NCI-H82 (cell line): ENCODE results near the gene FOXF2.

Experiments used
- DNase-seq: peaks from one replicate; lab custom pipeline; 2025; lab: John Stamatoyannopoulos, UW

The FOXF2 gene

DNA sequence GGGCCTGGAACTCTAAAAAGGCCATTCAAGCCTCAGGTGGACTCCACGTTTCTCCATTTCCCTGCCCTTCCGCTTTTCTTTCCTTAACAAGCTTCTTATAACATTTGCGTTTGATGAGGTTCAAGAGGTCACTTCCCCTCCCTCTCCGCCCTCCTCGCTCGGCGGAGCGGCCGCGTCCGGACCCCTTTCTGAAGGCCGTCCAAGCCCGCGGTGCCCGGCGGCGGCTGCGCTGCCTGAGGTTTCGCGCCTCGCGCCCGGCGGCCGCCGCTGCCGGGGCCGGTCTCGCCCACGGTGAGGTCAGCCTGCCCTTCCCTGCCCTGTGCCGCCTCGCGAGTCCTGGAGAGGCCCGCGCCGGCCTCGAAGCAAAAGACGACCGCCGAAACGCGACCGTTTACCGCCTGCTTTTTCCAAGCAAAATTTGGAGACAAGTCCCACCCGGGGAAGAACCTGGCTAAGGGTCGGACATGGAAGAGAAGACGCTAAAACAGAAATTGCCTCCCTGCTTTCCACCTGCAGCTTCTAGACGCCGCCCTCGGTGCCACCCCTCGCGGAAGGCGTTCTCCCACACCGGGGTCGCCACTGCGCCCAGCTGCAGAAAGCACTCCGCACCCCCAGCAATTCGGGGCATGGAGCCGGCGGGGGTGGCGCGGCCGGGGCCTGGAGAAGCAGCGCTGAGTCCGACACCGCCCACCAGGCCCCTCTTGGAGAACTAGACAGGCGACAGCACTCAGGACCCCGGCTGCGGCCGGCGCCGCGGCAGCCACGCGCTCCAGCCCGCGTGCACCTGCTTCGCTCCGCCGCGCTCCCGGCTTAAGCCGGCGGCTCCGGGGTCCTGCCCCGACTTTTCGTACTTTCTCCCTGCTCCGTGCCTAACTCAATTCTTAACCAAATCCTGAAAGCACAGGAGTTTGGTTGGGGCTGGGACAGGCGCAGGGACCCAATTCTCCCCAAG is 11.0 kb upstream of the FOXF2 start:
- DNase-seq = no peak

DNA sequence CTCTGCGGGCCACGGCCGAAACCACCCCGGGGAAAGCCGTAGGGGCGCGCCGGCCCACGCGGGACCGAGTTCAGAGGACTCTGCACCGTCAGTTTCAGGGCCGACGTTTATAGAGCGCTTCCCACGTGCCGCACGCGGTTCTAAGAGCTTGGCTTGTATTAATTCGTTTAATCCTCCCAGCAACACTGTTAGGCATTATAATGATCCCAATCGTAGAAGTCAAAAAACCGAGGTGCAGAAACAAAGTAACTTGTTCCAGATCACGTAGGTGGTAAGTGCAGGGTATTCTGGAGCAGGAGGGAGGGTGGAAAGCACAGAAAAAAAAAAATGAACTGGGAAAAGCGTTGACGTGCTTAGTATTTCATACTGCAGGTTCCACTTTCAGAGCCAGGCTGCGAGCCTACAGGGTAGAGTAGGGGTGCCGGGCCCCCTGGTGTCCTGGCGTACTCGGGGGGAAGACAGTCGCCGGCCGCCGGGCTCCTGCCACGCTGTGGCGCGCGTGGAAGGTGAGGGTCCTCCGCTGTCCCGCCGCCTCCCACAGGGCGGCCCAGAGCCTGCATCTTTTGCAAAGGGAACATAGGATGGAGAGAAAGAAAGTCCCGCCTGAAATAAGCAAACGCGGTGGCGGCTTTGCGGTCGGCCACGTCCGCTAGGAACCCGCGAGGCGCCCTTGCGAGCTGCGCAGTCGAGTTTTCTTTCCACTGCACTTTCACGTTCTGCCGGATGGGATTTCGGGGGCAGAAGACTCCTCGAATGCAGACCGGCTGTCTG is 10.2 kb upstream of the FOXF2 start:
- peak; percentile 59 for DNase-seq

DNA sequence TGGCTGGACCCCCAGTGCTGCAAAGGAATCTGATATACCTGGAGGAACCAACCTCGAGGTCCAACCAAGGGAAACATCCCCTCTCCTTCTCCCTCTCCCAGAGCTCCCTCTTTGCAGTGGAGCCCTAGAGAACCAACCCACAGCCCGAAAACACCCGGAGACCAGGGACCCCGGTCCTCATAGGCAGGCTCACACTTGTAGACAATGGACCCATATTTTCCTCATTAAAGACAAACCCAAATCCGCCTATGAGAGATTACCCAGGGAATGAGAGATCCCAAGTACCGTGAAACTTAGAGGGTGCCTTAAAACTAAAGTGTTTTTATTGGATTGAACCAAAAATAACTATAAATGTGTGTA is 9.6 kb upstream of the FOXF2 start:
- DNase-seq = no peak

DNA sequence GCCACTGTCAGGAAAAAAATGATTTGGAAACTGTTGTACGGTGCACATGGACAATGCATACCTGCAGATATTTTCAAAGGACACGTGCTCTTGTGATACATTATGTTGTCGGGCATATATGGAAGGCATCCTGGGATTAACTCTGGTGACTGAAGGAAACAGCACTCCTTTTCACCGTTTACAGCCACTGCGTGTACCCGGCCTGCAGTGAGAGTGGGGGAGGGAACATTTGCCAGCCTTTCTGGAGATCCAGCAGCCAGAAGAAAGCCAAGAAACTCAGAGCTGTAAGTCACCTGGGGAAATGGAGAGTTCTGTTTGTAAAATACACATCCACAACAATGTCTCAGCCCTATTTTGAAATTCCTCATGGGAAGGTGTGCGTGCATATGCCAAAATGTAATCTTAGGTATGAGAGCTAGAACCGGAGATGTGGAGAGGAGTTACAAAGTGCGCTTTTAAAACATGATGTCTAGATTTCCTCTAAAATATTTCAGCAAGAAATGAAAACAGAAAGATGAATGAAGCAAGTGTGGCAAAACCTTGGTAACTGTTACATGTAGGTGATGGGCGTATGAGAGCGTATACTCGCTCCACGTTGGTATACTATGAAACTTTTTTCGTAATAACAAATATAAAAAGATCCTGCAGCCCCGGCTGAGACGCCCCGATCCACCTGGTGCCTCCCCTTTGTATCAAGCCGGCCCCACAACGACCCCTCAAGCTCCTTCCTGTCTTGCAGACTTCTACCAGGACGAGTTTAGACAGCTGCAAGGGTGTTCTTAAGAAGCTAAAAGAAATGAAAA is 8.6 kb upstream of the FOXF2 start:
- no peak for DNase-seq

DNA sequence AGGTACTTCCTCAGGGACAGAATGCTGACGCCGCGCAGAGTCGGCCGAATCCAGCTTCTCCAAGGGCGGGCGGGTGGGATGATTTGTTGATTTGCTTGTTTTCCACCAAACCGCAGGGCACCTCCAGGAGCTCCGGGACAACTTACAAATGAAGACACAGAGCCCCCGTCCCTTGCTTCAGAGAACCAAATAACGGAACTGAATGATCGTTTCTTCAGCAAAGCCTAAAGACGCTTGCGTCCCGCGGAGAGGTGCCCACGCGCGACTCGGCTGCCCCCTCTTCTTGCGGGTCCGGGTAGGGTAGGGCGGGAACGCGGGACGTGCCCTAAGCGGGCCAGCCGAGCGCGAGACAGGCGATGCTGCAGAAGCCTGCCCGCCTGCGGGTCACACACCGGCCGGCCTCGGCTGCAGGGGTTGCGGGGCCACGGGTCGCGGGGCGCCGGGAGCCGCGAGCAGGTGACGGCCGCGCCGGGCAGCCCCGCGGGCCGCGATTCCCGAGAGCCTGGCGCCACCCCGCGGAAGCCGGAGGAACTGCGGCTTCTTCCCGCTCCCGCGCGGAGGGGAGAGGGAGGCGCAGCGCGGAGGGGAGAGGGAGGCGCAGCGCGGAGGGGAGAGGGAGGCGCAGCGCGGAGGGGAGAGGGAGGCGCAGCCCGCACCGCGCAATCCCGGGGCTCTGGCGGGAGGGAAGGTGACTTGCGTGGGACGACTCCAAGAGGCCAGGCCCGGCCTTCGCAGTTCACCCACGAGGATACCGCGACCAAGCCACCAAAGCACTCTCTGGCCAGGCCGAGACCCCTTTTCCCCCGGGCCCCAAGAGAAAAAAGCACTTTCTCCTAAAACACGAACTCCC is 7.7 kb upstream of the FOXF2 start:
- DNase-seq = peak; percentile 66

DNA sequence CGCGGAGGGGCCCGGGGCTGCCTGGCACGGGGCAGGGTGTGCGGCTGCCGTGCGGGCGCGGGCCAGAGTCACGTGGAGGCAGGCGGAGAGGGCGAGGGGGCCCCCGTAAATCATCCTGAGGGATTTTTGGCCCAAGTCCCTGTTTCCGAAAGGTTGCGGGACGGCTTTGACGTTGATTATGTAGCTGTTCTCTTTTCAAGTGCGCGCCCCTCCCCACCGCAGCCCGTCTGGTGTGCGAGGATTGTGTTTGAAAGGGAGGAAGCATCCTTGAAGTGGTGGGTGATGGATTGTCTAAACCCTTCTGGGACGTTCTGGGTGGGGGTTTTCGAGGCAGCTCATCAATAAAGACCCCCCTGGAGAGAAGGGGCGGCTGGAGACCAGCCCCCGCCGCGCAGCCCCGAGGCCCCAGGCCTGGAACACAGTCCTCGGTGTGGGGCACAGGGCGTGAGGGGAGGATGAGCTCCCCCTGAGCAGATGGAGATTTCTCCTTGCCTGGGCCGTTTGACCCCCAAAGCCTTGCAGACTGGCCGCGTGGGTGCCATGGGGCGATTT is 7.0 kb upstream of the FOXF2 start:
- no peak for DNase-seq

DNA sequence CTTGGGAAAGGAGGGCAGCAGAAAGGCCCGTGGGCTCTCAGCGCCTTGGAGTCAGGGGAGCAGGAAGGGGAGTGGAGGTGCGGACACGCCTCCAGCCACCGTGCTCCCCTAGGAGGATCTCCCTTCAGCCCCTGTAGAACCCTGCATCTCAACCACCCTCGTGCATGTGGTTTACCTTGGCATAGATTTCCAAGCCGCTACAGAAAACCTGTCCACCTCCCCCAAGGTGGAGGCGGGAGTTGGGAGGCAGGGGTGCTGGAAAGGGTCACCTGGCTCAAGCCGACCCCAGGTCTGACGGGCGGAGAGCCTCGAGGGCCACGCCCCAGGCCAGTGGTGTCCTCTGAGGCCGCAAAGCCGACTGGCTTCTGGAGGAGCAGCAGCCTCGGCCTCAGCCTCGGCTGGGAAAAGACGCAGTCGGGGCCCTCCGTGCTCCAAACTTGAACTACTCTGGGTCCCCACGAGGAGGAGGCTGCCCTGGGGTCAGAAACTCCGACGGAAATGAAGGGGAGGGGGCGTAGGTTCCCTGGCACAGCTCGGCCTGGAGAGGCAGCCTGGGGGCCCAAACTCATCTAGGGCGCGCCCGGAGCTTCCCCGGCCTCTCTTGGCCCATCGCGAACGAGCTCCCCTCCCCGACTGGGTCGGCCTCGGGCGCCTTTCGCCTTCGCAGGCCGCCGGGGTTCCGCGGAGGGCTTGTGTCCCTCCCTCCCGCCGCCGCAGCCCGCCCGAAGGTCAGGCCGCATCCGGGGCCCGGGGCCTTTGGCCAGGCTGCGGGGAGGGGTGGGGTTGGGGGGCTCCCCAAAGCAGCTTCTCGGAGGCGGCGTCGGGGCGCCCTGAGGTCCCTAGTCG is 6.3 kb upstream of the FOXF2 start:
- peak; percentile 28 for DNase-seq

DNA sequence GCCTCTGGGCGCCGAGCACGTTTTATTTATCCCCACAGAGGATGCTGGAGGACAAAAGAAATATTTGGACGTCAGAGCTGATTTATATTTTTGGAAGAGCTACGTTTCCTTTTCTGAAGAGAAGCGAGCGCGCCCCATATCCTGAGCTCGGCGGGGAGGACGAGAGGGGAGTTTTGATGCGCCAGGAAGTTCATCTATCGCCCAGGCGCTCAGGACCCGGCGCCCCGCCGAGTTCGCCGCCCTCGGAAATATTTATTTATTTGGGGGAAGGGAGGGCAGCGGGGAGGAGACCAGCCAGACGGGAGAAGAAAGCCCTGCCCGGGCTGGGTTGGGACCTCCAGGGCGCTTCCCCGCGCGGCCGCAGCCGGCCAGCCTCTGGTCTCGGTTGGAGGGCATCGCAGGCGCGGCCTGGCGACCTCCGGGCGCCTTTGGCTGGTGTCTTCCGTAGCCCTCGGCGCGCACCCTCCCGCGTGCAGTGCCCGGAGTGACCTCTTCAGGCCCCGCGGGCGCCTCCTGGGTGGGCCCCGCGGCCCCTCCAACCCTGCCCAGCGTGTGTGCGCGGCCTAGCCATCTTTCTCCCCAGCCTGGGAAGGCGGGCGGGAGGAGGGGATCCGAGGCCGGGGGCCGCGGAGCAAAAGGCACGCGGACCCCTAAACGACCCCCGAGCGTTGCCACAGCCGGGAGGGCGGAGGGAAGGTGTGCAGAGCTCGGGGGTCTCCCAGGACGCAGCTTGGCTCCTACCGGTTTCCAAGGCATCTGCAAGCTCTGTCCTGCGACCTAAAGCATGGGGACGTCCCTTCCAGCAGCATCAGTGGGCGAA is 5.4 kb upstream of the FOXF2 start:
- no peak for DNase-seq

DNA sequence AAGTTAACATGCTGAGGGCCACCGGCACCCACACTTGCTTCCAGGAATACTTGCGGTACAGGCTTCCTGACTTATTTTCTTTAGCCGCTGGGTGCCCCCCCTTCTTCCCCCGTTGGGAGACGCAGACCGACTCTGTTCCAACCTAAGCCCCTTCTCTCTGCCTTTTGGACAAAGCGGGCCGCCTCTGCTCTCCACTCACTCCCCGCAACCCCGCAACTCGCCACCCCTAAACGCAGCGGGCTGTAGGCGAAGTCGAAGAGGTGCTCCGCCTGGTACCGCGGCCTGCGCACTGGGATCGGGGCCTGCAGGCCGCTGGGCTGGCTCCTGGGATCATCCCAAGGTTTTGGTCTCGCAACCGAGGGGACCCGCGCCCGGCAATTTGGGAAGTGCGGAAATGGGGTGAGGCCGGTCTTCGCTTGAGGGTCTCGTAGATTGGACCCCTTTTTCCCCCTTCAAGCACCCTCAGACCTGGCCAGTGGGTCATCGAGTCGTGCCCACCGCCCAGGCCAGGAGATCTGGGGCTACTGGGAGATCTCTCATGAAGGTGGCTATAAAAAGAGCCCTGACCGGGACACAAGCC is 4.7 kb upstream of the FOXF2 start:
- DNase-seq = no peak

DNA sequence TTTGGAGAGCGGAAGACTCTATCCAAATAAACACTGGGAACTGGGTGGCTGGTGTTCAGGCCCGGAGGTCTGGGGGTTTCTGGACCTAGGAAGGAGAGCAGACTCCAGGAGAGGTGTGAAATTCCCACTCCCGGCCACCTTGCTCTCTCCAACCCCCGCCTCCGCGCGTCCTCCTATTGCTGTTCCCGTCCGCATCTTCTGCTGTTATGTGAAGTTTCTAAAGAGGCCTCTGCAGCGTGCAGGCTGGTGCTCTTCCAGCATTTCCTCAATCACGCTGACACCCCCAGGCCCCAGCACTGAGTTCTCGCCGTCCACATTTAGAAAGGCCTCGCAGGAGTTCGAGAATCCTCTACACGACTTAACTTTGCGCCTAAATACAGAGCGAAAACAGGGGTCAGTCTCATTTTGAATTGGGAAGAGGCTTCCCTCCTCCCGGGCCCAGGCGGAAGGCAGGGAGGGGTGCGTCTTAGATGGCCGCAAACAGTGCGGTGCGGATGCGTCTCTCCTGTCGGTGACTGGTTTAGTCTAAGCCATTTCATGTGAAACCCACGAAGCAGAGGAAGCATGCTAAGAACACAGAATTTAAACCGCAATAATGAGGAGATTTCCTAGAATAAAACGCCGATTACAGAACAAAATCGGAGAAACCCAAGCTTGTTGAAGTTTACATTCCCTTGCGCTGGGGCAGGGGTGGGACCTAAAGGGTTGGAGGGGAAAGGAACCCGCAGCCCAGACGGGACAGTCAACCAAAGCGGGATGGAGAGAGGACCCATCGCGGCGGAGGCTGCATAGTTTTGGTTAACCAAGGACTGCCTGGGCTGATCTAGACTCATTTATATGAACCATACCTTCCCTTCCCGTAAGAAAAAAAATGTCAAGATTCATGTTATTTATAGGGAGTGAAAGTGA is 4.0 kb upstream of the FOXF2 start:
- no peak for DNase-seq

DNA sequence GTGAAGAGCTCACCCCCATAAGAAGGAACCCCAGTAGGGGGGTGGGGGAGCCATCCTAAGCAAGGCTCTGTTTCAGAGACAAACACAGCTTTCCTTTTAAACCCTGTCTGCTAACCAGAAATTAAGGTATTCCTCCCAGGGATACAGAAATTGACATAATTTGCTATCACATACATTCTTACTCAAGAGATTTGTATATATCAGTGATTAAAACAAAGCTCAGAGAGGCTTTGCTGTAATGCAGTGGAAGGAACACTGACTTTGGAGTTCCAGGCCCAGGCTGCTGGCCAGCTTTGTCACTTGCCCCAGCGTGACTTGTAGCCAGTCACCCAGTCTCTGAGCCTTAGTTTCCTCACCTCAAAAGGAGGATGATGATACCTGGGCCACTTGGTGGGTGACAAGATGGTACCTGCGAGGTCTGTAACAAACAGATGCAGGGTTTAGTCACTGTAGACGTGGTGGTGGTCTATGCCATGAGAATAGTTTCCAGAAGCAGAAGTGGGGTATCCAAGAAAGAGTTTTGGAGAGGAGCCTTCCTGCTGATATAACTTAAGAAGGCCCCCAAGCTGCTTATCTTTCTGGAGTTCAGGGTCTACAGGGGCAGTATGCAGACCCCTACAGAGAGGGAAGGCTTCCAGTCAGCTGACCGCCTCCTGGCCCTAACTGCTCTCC is 3.2 kb upstream of the FOXF2 start:
- no peak for DNase-seq

DNA sequence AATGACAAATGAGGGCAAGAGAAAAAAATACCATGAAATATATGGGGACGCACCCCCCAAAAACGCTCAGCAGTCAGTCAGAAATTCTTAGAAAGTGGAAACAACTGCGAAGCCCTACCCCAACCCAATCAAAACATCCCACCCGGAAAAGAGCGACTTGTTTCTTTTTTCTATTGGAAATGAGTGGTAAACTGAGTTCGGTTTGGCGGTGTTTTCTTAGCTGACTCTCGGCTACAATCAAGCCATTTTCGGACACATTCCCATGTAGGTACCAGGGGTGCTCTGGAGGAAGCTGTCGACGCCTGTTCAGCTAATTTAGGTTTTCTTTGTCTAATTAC is 1.9 kb upstream of the FOXF2 start:
- DNase-seq = no peak

DNA sequence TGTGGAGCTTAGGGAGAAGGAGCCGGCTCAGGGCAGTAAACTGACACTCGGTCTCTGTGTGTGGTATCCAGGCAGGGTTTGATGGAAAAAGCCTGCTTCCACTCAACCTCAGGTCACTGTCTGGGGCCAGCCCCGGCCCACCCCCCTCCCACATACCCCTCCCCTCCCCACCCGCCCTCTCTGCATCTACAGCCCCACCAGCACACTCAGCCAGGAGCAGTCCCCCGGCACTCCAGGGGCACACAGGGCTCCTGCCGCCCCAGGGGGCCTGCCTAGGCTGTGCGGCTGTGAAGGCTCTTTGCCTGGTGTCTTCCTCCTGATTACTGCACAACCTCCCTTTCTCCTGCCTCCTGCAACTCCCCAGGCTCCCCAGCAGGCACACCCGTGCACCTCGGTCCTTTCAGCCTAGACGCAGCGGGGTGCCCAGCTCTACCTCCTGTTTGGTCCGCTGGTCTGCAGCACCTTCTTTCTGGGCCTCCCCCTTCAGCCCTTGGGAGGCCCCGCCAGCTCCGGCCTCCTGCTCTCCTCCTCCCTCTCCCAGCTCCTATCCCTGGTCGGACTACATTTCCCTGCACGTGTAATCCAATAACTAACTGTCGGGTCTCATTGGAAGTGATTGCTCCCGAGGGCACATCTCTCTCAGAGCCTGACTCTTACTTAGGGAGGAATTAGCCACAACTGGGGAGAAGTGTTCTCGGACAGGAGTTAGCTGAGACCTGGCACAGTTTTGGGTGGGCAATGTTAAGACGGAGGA is 1.3 kb upstream of the FOXF2 start:
- DNase-seq = peak; percentile 89

DNA sequence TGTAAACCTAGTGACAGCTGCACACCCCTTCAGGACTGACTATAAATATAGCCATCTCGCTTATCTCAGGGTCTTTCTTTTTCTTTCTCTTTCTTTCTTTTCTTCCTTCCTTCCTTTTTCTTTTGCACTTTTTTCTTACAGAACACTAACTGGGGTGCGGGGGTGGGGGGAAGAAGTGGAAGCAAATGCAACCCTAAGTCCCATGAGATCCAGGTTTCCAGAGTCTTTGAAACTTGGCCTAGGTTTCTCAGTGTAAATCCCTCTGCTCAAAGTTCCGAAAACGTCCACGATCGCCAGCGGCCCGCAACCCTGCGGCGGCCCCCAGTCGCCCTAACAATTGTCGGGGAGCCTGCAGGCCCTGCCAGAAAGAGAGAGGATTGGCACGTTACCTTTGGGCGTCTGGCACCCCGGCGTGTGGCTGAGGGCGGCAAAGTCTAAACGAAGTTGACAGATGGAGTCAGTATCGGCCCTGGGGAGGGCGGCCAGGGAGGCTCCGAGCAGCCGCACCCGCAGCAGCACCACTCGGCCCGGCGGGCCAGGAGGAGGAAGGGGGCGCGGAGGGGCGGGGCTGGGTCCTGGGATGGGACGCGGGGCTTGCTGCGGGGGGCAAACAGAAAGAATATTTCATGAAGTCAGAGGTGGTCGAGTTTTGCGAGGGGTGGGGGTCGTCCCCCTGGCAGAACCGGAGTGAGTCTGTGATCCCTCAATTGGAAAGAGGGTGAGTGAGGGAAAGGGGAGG is 577 bp upstream of the FOXF2 start:
- DNase-seq = no peak

DNA sequence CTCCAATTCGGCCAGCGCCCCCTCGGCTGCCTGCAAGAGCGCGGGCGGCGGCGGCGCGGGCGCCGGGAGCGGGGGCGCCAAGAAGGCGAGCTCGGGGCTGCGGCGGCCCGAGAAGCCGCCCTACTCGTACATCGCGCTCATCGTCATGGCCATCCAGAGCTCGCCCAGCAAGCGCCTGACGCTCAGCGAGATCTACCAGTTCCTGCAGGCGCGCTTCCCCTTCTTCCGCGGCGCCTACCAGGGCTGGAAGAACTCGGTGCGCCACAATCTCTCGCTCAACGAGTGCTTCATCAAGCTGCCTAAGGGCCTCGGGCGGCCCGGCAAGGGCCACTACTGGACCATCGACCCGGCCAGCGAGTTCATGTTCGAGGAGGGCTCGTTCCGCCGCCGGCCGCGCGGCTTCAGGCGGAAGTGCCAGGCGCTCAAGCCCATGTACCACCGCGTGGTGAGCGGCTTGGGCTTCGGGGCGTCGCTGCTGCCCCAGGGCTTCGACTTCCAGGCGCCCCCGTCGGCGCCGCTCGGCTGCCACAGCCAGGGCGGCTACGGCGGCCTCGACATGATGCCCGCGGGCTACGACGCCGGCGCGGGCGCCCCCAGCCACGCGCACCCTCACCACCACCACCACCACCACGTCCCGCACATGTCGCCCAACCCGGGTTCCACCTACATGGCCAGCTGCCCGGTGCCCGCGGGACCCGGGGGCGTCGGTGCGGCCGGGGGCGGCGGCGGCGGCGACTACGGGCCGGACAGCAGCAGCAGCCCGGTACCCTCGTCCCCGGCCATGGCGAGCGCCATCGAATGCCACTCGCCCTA is 963 bp downstream of the FOXF2 start:
- DNase-seq = peak; percentile 67
